Activated CD4-positive, alpha-beta T cell treated with anti-CD3 and anti-CD28 coated beads, Interleukin-2, amount 50 U/mL, for 4 hours (primary cell): Measurements from ENCODE around the gene TLN1.

Experiments
- DNase-seq, 2 experiments: peaks; one replicate each; pipeline ENCODE4 v3.0.0-alpha.2; 2020

Gene TLN1

GRCh38 chr9:35727676-35728040 lies 4.3 kb downstream of the TLN1 start:
- DNase-seq, result no peak

GRCh38 chr9:35726931-35727330 lies 5.1 kb downstream of the TLN1 start:
- DNase-seq, result peak; percentile 18 to 19

GRCh38 chr9:35725362-35725761 lies 6.6 kb downstream of the TLN1 start:
- no peak for DNase-seq

GRCh38 chr9:35723908-35724307 lies 8.1 kb downstream of the TLN1 start:
- no peak for DNase-seq

GRCh38 chr9:35723426-35723825 lies 8.6 kb downstream of the TLN1 start:
- no peak for DNase-seq

DNA sequence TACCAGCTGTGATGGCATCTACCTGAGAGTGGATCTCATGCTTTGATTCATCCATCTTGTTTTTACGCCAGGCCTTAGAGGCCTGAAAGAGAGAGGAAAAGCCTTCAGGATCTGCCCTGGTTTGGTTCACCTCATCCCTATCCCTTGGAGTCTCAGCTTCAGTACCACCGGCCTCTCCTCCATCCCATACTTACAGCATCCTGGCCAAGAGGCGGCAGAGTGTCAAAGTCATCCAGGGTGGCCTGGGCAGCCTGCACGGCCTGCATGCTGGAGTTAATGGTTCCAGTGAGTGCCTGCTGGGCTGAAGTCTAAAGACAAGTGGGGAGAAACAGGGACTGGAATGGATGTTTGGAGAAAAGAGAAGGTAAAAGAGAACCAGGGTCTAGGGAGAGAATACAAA lies 12.4 kb downstream of the TLN1 start:
- no peak for DNase-seq

- DNase-seq, result no peak
These were observed 13.1 kb downstream of the TLN1 start for GRCh38 chr9:35718721-35719511.

GRCh38 chr9:35717132-35717870 lies 14.7 kb downstream of the TLN1 start:
- no peak for DNase-seq

DNA sequence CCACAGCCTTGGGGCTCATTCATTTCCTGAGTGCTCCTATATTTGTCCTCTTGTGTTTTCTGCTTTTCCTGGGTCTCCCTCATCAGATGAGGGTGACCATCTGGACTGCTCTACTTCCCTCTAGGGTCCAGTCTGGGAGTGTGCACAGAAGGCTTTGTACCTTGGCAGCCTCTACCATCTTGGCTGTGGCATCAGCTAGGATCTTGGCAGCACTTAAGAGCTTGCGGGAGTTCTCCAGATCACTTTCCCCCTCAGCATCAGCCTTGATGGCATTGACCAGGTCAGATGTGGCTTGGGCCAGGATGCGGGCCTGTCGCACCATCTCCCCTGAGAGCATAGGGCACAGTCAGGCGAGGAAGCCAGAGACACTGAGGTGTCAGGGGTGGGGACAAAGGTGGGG lies 15.8 kb downstream of the TLN1 start:
- no peak for DNase-seq

- no peak for DNase-seq
These were observed 17.3 kb downstream of the TLN1 start for GRCh38 chr9:35714579-35715252.

- no peak for DNase-seq
These were observed 17.9 kb downstream of the TLN1 start for GRCh38 chr9:35714123-35714522.

- DNase-seq, result no peak
These were observed 18.4 kb downstream of the TLN1 start for GRCh38 chr9:35713578-35713977.

DNA sequence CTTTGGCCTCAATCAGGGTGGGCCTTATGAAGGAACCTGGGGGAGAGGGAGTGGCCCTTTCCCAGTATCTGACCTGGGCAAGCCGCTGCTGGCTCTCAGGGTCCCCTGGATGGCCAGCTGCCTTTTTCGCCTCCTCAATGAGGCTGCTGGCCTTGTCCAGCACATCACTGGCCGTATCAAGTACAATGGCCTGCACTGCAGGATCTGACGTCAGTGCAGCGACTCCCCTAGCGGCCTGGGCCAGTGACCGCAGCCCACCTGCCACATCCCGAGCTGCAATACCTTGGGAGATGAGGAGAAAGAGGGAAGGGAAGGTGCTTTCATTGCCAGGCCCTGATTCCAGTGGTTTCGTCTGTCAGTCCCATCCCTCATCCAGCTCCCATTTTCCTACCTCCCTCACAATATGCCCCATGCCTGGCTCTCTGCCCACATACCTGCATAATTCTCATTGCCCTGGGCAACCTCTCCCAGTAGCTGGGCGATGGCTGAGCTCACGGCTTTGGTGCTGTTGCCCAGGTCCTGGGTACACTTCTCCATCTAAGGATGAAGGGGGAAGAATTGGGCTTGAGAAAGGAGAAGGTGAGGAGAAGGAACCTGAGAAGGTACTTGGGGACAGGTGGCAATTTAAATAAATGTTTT lies 19.1 kb downstream of the TLN1 start:
- no peak for DNase-seq

GRCh38 chr9:35711501-35712428 lies 20.2 kb downstream of the TLN1 start:
- no peak for DNase-seq

DNA sequence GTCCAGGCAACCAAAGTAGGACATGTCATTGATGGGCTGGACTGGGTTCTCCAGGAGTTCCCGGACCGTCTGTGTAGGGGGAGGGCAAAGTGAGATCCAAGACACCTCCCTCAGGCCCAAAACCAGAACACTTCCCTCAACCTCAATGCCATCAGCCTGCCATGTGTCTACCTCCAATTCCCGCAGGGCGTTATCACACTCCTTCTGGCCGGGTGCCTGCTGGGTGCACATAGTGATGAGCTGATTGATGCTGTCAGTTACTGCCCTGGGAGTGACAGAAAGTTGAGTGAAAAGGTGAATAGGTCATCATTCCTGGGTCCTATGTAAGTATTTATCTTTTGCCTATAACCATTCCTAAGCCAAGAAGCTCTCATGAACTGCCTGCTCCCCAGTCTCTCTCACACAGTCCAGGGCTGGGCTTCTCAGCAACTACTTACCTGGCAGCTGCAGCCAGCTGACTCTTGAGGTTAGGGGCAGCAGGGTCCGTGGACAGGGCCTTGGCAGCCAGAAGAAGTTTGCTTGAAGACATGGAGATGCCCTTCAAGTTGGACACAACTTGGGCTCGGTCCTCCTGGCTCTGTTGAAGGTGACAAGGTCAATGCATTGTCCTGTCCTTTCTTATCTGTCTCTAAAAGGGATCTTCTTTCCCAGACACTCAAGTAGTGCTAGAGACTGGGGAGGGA lies 21.0 kb downstream of the TLN1 start:
- DNase-seq, result no peak

GRCh38 chr9:35708146-35708545 lies 23.8 kb downstream of the TLN1 start:
- no peak for DNase-seq

DNA sequence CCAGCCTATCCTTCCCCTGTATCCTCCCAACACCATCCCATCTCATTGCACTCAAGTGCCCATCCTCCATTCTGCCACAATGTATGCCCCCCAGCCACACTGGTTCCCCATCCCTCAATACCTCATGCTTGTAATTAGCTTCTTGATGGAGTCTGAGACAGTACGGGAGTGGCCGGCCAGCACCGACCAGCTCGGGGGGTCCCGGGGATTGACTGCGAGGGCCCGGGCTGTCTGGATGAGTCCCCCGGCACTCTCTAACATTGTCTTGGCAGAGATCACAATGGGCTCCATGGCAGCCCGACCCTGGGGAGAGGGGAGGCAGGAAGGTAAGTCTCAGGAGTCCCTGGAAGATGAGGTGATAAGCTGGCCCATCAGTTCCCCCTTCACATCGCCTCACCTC lies 25.0 kb downstream of the TLN1 start:
- DNase-seq, result no peak

DNA sequence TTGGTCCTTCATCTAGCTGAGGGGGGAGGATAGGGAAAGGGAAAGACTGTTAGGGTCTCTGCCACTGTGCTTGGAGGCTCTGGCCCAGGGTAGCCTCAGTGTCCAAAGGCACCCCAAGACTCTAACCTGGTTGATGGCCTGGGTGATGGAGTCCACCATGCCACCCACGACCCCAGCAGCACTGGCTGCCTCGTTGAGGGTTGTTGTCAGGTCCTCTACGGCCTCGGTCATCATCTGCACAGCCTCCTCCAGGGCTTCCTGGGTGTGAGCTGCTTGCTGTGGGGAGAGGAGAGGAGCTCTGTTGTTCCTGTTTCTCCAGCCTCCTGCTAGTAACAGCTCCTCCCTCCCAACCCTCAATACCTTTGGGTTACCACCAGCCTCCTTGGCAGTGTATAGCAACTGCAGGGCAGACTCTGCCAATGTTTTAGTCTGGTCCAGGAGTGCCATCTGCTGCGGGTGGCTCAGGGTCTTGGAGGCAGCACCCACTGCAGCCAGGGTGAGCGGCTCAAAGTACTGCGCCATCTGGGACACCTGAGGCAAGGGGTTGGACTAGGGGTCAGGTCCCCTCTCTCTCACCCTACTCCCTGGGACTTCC lies 26.1 kb downstream of the TLN1 start:
- no peak for DNase-seq

- DNase-seq, result no peak
These were observed 26.6 kb downstream of the TLN1 start for GRCh38 chr9:35705372-35705771.

- no peak for DNase-seq
These were observed 27.9 kb downstream of the TLN1 start for GRCh38 chr9:35703906-35704672.
